ELF-1 (cell line): ENCODE data around the gene MXD4.

ENCODE experiments used
- DNase-seq: peaks from one replicate; pipeline ENCODE4 v3.0.0-alpha.2; 2016; ENCODE audit warnings: low read depth, low spot score

The MXD4 gene

DNA sequence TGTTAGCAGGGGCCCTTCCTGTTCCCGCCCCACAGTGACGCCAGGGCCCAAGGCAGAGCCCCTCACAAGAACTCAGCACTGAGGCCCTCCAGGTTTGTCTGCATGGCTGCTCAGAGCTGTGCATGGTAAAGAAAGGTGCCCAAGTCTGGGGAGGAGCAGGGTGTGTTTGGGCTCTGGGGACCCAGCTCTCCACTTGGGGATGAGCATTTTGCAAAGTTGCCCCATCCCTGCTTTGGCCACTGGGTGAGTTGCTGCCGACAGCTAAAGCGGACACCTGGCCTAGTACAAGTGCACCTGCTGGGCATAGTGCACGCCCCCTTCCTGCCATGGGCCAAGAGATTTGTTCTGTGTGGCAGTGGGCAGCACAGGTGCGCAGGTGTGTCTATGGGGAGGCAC, 2.0 kb upstream of the MXD4 start:
- DNase-seq, result no peak

DNA sequence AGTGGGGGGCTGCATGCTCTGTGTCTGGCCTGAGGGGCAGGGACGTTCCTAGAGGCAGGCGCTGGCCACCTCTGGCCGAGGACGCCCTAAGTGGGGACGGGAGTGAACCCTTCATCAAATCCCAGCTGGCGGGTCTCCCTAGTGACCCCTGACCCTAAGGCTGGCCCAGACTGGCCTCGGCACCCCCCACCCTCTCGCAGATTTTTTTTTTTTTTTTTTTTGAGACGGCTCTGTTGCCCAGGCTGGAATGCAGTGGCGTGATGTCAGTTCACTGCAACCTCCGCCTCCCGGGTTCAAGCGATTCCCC, 988 bp upstream of the MXD4 start:
- no peak for DNase-seq

DNA sequence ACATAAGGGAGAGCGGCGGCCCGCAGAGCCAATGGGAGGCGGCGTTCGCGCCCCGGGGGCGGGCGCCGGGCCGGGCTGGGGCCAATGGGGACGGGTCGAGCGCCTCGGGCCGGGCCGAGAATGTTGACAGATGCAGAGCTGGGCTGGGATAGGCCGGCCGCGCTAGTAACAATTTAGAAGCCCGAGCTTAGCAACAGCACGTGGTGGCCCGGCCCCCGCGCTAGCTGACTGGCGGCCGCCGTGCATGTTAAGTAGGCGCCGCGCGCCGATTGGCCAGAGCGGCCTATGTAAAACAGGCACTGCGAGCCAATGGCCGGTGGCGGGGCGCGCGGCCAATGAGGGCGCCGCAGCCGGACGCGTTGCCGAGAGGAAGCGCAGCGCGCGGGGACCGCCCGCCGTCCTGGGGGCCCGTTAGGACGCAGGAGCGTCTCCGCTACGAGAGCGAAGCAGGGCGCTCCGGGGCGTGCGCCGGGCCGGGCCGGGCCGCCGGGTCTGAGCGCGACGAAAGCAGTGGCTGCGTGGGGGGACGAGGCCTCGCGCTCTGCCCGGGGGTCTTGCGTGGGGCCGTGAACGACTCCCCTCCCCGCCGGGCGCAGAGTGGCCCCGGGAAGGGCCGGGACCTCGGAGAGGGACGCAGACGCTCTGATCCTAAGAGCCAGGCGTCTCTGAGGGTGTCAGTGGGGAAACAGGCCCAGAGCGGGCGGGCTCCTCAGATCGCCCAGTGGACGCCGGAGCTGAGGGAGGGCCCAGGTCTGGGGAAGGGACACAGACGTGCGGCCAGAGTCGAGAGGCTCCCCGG, 435 bp upstream of the MXD4 start:
- DNase-seq, result peak; percentile 100

DNA sequence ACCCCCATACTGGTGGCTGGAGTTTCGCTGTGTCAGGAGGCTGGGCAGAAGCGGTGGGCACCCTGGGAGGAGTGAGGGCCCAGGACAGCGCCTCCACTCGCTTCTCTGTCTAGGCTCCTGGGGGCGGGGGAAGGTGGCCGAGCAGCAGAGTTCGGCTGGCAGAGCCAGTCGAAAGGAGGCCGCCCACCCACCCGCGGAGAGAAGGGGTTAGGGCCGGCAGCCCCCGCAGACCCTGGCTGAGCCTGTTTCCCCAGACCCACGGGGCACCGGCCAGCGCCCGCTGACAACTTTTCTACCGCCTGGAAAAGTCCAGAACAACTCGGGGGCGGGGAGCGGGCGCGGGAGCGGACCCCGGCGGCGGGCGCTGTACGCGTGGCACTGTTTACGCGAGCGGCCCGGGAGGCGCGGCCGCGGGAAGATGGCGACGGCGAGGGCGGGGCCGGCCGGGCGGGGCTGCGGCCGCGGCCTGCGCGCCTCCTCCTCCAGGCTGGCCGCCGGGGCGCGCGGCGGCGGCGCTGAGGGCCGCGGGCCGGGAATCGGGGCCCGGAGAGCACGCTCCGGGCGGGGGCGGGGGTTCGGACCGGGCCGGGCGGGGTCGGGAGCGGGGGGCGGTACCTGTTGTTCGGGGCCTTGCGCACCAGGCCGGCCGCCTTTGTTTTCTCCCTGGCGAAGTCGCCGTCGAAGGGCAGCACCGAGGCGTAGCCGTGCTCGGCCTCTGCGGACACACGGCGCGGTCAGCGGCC, 628 bp downstream of the MXD4 start:
- peak; percentile 34 for DNase-seq

DNA sequence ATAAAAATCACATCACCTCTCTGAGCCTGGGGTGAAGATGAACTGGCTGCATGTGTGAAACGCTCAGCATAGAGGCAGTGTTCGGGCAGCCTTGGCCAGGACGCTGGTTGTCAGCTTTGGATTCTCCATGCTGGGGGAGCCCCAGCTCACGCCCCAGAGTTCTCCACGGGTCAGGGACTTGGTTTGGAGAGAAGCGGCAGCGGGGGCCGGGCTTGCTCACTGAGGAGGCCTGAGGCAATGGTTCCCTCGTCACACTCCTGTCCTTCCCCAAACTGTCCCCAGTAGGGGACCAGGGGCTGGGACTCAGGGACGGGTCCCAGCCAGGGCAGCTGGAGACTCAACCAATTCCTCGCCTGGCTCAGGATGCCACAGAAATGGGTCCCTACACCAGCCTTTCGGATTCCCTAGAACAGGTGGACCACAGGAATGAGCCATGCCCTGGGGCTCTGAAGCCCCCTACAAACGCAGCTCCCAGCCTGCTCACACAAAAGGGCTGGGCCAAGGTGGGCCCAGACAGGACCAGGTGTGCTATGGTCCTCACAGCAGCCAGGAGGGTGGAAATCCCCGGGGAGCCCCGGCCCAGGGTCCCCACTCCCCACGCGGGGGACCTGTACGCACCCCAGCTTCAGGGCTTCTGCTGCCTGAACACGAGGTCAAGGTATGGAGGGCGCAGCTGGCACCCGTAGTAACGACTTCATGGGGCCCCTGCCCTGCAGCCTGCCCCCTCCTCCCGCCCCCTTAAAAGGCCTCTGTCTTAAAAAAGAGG, 1.4 kb downstream of the MXD4 start:
- DNase-seq, result no peak

DNA sequence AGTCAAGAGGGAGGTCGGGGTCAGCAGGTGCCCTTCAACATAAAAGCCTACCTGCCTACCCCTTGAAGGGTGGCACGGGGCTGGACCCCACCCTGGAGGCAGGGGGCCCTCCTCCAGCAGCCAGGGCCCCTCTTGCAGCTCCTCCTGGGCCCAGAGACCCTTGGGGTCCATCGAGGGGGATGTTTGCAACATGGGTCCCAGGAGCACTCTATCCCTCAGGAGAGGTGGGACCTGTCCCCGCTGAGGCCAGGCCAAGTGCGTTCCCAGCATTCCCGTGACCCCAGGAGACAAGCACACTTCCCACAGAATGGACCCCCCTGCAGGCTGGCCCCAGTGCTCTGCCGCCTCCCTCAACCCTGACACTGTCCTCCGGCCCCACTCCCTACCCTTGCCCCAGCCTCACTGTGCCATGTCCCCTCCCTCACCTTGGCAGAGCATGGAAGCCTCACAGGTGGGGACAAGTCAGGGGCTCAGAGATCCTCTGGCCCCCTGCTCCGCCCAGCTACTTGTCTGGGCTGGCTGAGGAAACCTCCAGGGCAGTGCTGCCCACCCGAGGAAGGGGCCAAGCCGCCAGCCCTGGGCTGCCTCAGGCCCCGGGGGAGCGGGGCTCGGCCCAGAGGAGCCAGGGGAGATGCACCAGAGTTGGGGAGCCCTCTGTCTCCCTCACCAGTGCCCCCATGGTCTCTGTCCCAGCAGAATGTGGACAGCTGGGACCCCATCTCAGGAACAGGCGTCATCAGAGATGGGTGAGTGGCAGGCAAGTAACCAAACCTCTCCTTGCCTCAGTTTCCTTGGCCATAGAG, 2.2 kb downstream of the MXD4 start:
- no peak for DNase-seq

DNA sequence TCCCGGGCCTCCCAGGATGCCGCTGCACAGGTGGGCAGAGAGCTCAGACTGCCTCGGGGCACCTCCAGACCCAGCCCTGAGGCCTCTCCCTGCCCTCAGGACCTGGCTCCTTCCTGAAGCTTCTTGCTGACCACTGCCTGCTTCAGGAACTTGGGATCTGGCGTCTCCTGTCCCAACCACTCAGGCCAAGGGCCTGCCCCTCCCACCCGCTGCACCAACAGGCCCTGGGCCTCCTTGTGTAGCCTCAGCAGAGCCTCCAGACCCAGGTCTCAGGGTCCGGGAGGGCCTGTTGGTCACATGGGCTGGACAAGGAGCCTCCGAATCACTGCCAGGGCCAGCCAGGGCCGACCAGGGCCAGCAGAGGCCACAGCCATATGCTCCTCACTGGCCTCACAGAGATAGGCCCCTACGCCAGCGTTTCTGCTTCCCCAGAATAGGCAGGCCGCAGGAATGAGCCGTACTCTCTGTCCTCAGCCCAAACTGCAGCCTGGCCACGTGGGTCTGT, 2.8 kb downstream of the MXD4 start:
- no peak for DNase-seq

DNA sequence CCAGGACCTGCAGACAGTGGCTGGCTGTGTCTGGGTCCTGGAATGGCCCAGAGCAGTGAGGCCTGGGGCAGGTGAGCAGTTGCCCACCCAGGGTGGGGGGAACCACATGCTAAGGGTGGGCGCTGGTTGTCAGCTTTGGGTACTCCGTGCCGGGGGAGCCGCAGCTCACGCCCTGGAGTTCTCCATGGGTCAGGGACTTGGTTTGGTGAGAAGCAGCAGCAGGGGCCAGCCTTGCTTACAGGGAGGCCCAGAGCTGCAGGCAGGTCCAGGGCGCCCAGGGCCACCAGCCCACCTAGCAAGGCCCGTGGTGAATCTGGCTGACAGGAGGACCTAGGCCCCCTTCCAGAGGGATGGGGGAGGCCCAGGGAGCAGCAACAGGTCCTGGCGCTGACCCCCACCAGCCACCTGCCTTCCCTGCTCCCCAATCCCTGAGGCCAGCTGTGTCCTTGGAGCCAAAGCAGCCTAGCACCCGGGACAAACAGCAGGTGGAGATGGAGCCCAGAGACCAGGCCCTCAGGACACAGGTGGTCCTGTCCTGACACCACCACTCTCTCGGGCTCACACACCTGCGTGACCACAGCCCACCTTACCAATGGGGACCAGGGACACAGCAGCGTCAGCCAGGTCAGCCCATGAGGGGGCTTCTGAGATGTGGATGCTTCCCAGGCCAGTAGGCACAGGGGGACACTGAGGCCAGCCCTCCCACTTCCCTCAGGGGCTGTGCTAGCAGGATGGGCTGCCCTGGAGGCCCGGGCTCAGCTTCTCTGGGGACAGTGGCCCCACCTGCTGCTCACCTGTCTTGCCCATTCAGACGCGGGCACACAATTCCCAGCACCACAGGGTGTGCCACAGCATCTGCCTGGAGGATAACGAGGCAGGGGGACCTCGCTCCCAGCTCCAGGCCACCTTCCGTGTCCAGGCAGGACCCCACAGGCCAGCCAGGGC, 3.5 kb downstream of the MXD4 start:
- no peak for DNase-seq

DNA sequence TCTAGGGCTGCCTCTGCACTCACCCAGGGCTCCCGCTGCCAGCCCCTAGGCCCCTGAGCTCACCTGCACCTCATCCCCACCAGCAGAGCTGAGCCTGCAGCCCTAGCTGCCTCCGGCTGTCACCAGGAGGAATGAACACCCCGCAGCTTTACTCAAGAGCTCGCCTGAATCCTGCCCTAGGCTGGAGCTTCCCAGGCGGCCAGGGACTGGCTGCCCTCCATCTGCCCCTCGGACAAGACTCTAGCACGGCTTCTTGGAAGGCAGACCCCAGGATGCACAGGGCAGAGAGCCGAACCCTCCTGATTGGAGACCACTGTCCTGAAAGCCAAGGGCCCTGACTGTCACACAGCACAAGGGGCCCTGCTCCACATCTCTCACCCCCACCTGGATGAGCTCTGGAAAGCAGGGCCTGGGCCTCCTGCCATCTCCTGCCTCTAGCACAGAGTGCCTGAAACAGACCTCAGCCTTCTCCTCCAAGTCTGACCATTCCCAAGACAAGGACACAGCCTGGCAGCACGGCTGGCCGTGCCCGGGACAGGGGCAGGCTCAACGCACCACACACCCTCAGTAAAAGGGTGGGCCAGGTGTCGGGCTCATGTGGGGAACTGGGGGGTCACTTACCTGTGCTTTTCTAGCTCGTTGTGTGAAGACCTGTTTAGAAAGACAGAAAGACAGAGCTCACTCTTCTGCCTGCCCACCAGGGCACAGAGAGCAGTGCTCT, 4.4 kb downstream of the MXD4 start:
- no peak for DNase-seq

DNA sequence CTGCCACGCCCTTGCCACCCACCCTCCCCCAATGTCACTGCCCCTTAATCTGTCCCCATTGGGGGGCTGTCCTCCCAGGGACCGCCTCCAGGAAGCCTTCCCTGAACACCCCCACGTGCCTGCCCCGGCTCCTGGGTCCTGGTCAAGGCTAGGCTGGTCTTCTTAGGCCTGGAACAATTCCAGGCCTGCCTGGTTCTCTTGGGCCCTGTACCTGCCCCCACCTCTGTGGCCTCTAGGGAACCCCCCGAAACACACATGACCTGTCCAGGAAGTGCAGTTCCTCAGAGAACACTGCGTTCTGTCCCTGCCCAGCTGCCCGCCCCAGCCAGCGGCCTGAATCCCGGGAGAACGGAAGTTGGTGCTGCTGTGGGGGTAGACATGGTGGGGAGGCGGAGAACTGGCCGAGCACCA, 5.1 kb downstream of the MXD4 start:
- DNase-seq, result no peak

DNA sequence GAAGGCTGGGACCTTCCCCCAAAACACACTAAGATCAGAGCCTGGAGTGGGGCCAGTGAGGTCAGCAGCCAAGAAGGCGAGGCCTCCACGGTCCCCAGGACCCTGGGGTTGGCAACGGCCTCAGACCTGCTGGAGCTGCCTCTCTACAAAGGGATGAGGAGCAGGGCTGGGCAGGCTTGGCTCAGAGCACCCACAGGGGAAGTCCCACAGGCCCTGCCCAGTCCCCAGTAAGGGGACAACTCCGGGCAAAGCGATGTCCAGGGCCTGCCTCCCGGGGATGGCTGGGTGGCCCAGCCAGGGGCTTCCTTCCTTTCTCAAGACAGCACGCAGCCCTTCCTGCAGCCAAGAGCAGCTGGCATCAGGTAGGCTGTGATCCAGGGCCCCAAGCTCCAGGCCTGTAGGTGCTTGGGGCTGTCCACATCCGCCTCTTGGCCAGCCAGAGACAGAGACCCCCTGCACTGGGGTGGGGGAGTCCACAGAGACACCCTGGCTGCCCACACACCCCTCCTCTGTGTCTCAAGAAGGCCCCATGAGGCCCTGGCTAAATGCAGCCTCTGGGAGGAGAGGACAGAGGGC, 5.7 kb downstream of the MXD4 start:
- peak; percentile 1 for DNase-seq

DNA sequence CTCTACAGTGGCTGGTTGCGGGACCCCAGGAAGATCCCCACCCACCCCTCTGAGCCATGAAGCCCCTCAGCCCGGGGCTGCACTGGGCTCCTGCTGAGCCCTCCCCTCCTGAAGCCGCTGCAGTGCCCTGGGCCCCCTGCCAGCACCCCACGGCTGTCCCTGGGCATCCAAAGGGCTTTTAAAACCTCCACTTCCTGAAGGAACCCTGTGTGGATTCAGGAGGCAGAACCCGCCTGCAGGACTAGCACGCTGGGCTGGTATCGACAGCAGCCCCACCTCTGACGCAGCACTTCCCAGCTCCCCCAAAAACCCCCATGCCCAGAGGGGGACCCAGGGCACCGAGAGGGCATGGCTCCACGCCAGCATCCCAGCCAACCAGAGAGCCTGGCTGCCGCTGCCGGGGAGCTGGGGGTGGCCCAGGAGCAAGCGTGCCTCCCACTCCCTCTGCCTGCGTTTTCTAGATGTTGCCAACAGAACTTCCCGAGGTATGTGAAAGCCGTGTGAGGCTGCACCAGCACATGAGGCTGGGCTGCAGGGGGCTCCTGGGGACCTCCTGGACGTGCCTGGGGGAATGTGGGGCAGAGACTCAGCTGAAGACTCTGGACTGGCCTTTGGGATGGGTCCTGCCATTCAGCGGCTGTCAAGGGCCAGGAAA, 6.3 kb downstream of the MXD4 start:
- peak; percentile 0 for DNase-seq

DNA sequence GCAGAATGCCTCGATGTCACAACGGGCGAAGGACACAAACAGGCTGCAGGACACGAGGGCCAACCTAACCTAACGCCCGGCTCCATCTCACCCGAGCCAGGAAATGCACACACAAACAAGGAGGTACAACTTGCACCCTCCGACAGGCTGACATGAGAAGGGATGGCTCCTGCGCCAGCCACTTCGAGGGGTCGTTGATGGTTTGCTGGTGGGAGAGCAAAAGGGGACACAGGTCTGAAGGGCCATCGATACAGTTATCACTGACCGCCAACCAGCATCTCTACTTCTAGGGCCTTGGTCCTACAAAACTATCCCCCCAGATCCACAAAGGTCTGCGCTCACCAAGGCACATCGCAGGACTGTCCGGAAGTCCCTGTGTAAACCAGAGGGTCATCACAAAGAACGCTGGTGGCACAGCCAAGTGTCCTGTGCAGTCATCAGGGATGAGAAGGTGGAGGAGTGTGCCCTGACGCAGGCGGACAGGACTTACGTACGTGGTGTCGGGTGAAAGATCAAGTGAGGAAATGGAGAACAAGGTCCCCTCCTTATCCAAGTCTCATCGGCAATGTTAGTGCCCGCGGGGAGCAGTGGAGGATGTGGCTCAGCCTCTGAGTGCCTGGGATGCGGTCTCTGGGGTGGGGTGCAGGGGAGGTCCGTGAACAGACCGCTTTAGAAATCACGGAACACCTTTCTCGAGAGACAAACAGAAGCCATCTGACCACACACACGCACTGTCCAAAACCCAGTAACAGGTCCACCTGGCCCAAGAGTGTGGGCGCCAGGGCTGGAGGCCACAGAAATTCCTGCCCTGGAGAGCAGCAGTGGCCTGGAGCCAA, 7.0 kb downstream of the MXD4 start:
- peak; percentile 0 for DNase-seq

DNA sequence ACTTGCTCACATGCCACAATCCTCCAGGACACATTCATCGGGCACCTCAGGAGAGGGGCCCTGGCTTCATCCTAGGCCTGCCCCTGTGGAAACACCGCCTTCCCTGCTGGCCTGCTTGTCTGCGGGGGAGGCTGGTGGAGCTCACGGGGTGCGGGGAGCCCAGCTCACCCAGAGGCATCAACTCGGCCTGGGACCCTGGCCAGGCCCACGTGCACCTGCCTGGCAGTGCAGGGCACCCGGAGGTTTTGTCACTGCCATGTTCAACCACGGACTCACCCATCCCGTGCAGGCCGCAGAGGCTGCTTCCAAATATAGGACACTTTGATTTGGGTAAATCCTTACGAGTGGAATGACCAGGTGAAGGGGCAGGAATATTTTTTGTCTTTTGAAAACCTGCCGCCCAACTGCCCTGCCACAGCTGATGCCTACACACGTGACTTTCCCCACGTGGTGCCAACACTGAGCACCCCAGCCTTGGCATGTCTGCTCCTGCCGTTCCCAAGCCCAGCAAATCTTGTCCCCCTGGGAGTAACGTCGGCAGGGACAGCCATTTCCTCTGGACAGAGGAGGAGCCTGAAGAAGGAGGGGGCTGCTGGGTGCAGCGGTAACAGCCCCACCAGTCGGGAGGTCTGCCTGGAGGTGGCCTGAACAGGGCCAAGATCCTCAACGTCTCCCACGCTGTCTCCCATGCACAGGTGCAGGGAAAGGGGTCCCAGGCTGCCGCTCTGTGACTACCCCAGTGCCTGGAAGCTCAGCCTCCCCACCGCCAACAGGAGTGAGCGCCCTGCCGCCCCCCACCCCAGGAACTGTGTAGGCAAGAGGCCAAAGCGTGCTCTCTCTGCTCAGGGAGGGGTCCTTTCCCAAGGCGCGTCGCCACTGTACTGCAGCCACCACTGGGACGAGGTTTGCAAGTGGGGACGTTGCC, 8.5 kb downstream of the MXD4 start:
- DNase-seq, result no peak

DNA sequence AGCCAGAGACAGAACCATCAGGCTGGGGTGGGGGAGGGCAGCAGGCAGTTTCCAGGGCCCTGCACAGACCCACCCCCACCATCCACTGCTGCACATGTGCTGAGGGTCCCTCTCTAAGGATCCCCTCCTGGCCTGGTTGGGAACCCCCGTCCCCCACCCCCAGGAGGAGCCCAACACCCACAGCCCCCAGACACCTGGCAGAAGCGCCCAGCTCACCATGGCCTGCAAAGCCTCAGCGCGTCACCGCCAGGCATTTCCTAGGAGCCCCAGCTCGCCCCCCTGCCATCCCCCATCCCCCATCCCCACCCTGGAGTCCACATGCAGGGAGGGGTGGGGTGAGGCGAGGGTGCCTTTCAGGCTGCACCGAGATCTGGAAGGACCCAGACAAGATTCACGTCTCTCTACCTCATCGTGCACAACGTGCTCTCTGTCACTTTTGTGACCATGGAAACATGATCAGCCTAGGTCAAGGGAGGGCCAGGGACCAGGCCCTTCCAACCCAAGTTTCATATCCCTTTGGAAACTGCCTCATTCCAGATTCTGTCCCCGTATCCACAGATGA, 9.3 kb downstream of the MXD4 start:
- no peak for DNase-seq

DNA sequence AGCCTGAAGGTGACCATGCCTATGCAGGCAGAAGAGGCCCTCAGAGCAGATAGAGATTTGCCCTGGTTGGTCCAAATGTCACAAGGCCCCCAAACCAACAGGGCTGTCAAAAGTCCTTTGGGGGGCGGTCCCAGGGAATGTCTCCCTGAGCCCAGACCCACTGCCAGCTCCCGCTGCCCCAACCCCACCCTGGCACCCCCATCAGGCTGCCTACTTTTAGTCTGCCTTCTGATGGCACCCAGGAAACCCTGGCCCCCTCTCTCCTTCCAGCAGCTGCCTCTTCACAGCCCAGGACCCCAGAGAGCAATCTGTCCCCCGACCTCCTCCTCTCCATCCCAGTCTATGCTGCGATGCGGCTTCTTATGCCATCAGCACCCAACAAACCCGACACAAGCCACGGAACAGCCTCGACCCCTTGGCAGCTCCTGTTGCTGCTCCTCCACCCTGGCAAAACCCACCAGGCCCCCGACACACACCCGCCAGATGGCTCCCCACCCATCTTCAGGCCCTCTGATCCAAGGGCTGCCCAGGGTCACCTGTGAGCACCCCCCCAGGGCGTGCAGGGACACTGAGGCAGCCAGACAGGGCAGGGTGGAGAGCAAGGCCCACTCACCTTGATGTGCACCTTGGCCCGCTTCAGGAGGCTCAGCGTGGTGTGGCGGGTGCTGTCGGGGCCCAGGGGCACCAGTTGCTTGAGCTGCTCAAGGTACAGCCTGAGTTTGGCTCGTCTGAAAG, 9.9 kb downstream of the MXD4 start:
- no peak for DNase-seq
